ENCODE measurements around the gene FGF6. TPM values are rescaled to one million over a fixed set of nuclear protein-coding genes. Genes with fewer than 3 reads are reported as not detected.

Gene FGF6
- total and polyA plus RNA-seq, 4 donors, result not detected

DNA sequence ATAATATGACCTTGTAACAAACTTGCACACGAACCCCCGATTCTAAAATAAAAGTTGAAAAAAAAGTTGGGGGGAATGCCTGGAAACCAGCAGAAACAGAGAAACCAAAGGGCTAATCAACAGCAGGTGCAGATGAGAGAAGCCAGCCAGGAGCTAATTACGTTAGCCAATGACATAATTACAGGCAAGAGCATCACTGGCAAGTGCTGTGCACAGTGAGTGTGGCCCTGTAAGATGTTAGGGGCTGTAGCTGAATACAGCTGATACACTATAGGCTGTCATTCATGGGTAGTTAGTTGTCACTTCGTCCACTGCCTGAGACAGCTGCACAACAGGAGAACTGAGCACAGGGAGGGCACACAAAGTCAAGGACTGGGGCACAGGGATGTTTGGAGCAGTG is 58.8 kb downstream of the FGF6 start:
- TF ChIP-seq, protein P1, sequence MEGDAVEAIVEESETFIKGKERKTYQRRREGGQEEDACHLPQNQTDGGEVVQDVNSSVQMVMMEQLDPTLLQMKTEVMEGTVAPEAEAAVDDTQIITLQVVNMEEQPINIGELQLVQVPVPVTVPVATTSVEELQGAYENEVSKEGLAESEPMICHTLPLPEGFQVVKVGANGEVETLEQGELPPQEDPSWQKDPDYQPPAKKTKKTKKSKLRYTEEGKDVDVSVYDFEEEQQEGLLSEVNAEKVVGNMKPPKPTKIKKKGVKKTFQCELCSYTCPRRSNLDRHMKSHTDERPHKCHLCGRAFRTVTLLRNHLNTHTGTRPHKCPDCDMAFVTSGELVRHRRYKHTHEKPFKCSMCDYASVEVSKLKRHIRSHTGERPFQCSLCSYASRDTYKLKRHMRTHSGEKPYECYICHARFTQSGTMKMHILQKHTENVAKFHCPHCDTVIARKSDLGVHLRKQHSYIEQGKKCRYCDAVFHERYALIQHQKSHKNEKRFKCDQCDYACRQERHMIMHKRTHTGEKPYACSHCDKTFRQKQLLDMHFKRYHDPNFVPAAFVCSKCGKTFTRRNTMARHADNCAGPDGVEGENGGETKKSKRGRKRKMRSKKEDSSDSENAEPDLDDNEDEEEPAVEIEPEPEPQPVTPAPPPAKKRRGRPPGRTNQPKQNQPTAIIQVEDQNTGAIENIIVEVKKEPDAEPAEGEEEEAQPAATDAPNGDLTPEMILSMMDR (IDR thresholded peaks at IDR 0.05; ENCODE audit: control extremely low read depth, extremely low read depth), result no peak
- no peaks in the 10 kb centered on the region for H3K4me1 ChIP-seq (ENCODE audit: control insufficient read depth in 5 of 5, insufficient read depth in 5 of 5, low read length in 5 of 5)
- H3K9ac ChIP-seq (ENCODE audit: insufficient read depth in 1 of 2, low read length in 2 of 2), result no peak overlapping the region
- WGBS, 2 donors, result 80 to 86% methylated on average over 4 of the region's 4 CpGs
- H3K36me3 ChIP-seq (ENCODE audit: control insufficient read depth in 4 of 4, insufficient read depth in 4 of 4, low read length in 4 of 4), result no peaks in the 10 kb centered on the region
- H3K9me3 ChIP-seq (ENCODE audit: control insufficient read depth in 4 of 4, insufficient read depth in 3 of 4, low read length in 3 of 4), result peaks cover 0 to 3% (median 0%) of the 10 kb centered on the region in 4 donors
- no peak for DNase-seq
- H3K27me3 ChIP-seq (ENCODE audit: control insufficient read depth in 3 of 3, insufficient read depth in 3 of 3, low read length in 2 of 3), result peaks cover 0 to 7% (median 0%) of the 10 kb centered on the region in 3 donors
- no peak for ATAC-seq (ENCODE audit: insufficient read depth, low FRiP score)
- H3K27ac ChIP-seq (ENCODE audit: low read depth in 1 of 2, low read length in 1 of 2), result no peak overlapping the region
- H3K4me3 ChIP-seq, result no peak overlapping the region

Other genes starting within 250 kb of the FGF6 start
- gene CCND2, start 172.1 kb downstream of the FGF6 start, total RNA-seq, result 100 to 1,000 TPM in 1 of 2 donors, 10 to 100 TPM in 1; 93.9 to 113 TPM
- 1 to 10 TPM; 6.1 to 9.5 TPM for gene CCND2, start 172.1 kb downstream of the FGF6 start, polyA plus RNA-seq
- 1 to 10 TPM; 1.6 to 9.1 TPM for gene TIGAR, start 124.6 kb downstream of the FGF6 start, total RNA-seq
- gene TIGAR, start 124.6 kb downstream of the FGF6 start, polyA plus RNA-seq, result 1 to 10 TPM; 4.2 to 8.9 TPM
- gene FGF23, start 66.1 kb downstream of the FGF6 start, total RNA-seq, result not detected
- gene FGF23, start 66.1 kb downstream of the FGF6 start, polyA plus RNA-seq, result under 1 TPM in 1 of 2 donors, not detected in 1; 0.01 TPM
- gene RAD51AP1, start 93.1 kb upstream of the FGF6 start, total RNA-seq, result 1 to 10 TPM; 4.0 to 6.9 TPM
- 1 to 10 TPM; 2.1 to 3.0 TPM for gene RAD51AP1, start 93.1 kb upstream of the FGF6 start, polyA plus RNA-seq
- gene DYRK4, start 116.4 kb upstream of the FGF6 start, total RNA-seq, result 10 to 100 TPM; 27.8 to 32.1 TPM
- 10 to 100 TPM; 30.5 to 80.2 TPM for gene DYRK4, start 116.4 kb upstream of the FGF6 start, polyA plus RNA-seq
- gene AKAP3, start 203.2 kb upstream of the FGF6 start, total RNA-seq, result 1 to 10 TPM; 1.1 to 2.4 TPM
- 1 to 10 TPM in 1 of 2 donors, under 1 TPM in 1; 0.57 to 1.2 TPM for gene AKAP3, start 203.2 kb upstream of the FGF6 start, polyA plus RNA-seq
- 10 to 100 TPM; 65.9 to 79.1 TPM for gene NDUFA9, start 203.3 kb upstream of the FGF6 start, total RNA-seq
- 10 to 100 TPM; 64.1 to 70.4 TPM for gene NDUFA9, start 203.3 kb upstream of the FGF6 start, polyA plus RNA-seq